GM21367 (cell line): ENCODE data around the gene SLIT1.

Source experiments
- ATAC-seq: cut with Tn5 transposase; IDR thresholded peaks from one replicate; pipeline ENCODE4 v1.9.1; 2021; ENCODE audit not compliant: unreplicated experiment

Gene SLIT1

DNA sequence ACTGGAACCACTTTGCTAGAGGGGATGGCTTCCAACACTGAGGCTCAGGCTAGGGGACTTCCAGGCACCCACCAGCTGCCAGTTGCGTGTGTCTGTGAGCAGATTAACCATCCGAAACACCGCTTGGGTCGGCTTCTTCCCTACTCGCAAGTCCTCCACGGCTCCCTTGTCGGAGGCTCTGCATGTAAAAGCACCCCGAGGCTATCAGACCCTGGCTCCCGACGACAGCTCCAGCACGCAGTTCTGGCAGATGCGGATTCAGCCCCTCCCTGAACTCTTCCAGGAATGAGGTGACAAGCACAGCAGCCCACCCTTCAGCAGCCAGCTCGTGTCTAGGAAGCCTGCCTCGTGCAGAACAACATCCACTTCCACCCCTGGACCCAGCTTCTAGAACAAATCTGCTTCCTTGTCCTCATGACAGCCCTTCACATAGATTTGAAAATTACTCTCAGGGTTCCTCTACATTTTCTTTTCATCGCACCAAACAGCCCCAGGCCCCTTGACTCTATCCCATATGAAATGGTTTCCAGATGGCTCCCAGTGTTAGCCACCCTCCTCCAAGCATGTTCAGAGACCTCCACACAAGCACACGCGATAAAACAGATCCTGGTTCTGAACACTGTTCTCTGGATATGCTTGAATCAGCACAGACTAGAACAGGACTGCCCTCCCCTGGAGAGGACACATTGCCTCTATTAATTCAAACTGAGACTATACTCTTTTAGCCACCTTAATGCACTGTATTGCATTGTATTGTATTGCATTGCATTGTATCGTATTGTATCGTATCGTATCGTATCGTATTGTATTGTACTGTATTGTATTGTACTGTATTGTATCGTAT is 44.6 kb downstream of the SLIT1 start:
- no peak for ATAC-seq

DNA sequence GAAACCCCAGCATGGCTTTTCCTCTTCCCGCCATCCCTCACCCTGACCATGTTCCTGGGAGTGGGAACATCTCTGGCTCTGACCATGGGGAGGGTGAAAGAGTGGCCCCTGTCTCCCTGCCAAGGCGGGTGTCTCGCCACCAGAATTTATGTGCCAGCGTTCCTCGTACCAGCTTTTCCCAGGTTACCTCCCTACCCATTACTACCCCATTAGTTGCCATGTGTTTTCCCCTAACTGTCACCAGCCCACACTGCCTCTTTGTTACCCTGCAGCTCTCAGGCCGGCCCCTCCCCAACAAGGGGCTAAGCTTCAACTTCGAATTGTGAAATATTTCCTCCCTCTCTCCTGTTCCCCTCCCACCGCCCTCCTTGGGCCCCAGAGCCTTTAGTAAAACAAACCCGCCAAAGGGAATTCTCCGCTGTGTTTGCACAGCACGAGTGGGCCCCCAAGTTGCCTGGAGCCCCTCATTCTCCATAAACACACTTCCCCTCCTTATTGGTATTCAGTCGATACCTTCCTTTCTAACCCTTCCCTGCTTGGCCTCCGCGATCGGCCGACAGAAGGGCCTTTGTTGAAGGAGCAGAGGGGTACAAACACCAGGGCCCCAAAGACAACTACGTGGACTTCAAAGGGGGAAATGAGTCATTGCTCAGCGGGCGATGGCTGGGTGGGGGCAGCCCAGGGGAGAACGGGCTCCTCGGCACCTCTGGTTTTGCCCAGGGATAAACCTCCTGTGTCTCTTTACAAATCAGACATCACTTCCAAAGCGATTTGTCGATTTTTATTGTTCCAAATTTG is 45.5 kb downstream of the SLIT1 start:
- ATAC-seq = no peak

DNA sequence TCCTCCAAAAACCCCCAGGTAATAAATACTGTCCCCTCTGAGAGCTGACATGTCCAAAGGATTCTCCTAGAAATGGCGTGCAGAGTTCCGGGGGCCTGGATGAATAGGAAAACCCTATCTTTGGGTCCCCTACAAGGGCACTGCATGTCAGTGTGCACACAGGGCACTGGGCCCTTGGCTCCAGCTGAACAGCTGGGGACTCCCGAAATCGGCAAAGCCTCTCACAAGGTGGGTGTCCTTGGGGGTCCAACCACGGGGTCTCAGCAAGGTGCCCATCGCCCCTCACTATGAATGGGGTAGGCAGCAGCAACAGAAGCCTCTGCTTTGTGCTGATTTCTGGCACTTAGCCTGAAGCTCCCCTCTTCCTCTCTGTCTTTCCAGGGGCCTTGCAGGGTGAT is 46.1 kb downstream of the SLIT1 start:
- no peak for ATAC-seq

DNA sequence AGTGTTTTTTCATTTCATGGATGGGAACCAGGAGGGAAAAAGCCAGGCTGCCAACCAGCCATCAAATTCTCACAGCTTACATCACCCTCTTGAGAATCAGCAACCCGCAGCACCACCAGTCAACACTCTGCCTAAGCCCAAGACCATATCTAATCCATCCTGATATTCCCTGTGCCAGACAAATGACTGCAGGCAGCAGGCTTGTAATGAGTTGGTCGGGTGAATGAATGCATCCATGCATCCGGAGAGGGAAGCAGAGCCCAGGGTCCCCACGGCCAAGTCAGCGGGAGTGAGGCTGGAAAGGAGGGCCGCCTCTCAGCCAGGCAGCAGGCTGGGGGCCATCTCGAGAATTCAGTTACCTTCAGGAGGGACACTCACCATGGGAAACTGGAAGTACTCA is 46.9 kb downstream of the SLIT1 start:
- no peak for ATAC-seq

DNA sequence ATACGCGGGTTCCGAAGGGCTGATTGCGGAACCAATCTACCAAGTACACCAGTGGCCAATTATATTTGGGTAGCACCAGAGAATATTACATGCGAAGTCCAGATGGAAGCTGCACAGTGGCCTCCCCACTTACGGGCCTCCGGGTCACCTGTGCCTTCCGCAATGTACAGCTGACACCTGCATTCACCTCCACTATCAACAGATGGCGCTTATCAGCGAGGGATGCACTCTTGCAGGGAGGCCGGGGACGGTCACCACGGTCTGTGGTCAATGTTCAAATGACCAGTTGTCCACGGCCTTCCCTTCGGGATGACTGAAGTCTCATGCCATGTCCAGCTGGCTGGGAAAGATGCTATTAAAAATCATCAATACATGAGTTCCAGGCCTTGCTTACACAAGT is 47.6 kb downstream of the SLIT1 start:
- ATAC-seq = no peak

DNA sequence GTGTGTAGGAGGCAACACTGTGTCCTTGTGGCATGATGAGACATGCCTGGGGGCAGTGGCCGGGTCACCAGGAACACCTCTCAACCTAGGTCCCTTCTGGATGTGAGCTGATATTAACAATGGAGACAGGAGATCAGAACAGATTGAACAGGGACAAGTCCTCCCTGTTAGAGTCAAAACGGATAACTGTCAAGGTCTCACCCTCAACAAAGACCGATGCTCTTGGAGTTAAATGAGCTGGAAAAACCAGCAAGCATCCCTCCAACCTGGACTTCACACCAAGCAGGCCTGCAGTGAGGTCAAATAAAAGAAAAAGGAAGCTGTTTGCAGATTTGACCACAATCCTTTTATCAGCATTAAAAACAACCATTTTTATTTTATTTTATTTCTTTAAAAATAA is 49.0 kb downstream of the SLIT1 start:
- ATAC-seq = no peak

DNA sequence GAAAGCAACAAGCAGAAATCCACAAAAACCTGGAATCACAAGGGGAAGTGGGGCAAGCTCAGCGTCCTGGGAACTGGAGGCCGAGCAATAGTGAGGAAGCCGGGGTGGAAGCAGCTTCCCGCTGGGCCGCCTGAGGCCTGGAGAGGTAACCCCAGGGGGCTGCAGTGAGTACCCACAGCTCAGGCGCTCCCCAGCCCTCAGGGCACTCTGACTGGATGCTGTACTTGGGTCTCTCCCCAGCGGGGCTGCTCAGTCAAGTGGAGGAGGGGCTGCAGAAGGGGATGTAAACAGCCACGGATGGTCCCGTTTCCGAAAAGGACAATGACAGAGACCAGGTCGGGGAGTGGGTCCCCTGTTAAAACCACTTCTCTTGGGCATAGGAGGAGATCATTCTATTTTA is 50.3 kb downstream of the SLIT1 start:
- no peak for ATAC-seq

DNA sequence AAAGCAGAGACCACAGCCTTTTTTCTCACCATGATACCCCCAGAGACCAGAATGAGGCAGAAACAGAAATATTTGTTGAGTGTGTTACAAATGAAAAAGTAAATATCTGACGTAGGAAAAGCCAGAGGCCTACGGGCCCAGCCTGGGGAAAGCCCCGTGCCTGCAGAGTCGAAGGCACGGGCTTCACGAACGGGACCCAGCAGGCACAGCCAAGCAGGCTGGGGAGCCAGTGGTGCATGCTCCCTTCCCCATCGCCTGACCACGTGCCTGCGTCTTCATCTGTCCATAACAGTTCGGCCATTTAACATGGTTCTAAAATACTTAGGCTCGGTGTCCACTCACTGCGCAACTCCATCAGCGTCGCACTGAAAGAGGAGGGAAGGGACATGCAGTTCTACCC is 50.8 kb downstream of the SLIT1 start:
- ATAC-seq = no peak

DNA sequence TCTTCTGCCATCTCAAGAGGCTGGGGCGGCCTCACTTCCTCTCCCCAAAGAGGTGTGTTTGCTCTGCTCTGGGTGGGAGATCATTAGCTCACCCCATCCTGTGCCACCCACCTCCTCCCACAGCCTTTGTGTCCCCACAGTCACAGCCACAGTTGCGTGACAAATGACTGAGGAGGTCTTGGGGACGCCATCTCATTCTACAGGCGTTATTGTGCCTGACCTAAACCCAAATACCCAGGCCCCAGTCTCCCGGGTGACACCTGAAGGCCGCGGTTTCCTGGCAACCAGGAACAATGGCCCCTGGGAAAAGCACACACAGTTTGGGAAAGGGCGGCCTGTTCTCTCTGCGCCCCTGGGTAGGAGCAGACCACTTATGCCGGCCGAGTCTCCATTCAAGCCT is 51.6 kb downstream of the SLIT1 start:
- ATAC-seq = no peak

DNA sequence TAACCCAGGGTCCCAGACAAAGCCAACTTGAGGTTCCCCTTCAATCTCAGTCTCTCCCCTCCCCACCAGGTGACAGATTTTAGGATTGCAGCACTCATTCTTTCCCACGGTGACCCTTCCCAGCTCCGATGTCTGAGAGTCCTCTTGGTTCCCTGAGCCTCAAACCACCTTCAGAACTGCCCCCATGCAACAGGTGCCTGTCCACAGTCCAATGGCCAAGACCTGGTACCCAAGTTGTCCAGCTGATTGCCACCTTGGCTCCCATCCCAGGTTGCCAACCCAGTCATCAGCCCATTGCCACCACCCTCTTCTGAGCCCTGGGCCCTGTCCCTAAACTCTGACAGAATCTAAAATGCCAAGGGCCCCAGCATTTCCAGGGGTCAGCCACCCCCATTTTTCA is 53.5 kb downstream of the SLIT1 start:
- no peak for ATAC-seq

DNA sequence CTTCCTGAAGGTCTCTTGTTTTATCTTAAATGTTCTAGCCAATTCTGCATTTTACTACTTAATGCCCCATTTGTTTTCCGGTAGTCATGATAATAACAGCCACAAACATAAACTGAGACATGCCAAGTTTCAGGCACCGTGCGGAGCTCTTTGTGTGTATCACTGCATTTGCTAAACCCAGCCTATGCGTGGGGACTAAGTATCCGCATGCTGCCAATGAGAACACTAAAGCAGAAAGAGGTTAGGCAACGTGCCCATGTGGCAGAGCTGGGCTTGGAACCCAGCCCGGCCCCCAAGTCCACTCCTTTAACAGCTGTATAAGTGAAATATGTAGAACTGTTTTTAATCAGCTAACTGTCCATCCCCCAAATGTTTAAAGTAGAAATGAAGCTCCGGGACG is 54.1 kb downstream of the SLIT1 start:
- ATAC-seq = no peak

DNA sequence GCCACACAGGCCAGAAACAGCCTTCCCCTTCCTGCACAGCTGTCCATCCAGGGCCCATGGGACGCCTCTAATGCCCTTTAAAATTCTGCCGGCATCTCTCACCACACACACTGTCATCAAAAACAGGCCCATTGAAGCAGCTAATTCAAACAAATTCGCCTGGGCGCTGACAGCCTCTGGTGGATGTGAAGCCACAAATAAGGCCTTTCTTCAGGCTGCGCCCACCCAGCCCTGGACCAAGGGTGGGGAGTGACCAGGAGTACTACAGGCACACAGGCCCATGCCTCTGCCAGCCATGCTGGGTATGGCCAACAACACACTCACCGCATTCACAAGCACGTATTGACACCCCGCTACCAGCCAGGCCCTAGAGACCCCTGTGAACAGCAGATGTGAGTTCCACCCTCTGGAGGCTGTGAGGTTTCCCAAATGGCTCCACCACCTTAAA is 54.6 kb downstream of the SLIT1 start:
- ATAC-seq = no peak

DNA sequence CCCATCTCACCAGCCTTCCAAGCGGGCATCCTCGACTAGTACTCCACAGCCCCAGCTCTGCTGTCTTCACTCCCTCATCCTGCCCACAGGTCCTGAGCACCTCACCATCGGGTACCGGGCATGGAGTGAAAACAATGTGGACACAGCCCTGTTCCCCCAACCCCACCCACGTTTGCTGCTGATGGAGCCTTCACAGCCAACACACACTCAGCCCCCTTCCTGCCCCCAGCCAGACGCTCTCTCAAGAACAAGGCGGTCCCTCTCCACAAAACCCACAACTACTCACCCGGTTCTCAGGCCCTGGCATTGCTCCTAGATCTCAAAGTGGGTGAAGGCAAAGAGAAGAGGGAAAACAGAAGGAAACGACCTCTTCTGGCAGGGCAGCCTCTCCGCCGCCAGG is 56.1 kb downstream of the SLIT1 start:
- ATAC-seq = no peak

DNA sequence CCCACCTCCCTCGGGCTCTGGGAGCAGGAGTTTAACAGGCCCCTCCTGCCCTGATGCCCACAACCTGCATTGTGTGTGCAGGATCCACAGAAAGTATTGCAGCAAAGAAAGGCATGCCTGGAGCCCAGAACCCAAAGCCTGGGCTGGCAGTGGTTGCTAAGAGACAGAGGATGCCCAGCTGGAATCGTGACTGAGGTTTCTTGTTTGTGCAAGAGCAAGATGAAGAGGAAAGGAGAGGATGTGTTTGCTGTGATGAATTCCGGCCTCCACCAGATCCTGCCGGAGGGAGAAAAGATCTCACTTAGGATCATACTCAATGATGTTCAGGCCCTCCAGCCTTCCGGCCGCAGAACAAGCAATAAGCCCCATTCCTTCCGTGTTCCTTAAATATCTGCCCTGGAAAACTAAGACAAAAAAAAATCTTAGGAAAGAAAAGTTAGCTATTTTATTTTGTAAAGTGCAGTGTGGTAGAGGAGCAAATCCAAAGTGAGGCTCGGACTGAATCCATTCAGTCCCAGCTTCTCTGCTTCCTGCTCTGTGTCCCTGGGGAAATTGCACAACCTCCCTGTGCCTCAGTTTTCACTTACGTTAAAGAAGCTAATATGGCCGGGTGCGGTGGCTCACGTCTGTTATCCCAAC is 57.1 kb downstream of the SLIT1 start:
- no peak for ATAC-seq

DNA sequence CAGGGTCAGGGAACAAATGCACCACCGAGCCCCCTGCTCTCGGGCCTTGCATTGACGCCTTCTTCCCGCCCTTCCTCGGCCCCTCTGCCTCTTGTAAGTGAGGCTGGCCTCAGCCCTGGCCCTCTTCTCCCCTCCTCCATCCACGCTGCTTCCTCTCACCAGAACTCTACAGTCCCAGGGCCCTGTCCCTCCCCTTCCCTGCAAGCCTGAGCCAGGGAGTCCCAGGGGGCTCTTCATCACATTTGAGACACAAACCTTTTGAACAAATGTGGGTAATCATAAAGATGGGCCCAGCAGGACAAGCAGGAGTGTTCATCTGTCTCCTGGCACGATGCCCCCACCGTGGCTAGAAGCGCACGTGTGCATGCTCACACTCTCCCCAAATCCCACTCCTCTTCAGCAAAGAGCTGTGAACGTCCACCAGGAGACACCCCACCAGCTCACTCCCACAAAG is 57.7 kb downstream of the SLIT1 start:
- ATAC-seq = no peak

DNA sequence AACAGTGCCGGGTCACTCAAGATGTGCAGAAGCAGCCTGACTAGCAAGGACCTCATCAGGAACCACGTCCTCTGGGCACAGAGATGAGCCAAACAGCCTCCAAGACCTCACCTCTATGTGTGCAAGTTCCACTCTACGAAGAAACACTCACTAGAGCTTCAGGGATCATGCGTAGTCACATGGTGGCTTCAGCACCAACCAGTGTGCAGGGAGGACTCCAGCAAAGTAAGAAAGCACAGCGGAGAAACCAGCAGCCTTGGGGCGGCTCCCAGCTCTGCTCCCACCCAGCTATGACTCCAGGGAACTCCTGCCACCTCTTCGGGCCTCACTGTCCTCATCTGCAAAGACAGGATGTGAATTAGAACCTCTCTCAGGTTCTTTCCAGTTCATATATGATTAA is 58.2 kb downstream of the SLIT1 start:
- ATAC-seq = no peak

DNA sequence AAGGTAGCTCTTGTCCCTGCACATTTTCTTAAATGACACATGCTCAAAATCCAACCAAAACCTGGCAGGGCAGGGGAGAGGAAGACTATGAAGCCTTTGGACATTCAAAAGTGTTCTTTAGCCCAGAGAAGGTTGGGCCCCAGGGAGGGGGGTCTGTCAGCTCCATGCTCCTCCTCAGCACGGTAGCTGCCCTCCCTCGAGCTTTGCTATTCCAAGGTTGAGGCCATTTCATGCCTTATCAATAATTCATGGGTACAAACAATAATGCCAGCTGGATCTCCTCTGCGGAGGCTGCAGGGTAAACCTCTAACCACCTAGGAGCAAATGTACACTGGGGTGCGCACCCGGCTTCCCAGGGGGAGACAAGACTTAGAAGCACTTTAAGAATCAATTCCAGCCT is 61.5 kb downstream of the SLIT1 start:
- ATAC-seq = no peak

DNA sequence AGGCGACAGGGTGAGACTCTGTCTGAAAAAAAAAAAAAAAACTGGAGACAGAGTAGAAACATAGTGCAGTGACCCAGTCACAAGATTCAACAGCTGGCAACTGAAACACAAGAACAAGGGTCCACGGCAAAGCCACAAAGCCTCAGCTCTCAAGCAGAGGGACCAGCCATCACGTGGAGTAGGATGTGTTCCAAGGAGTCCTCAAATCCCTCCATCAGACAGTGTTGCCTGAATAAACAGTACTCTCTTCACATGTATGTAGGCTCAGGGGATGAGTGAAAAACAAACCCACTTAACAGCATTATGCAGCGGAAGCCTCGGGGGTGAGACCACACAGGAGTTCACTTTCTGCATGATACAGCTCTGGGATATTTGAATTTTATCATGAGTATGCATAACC is 62.0 kb downstream of the SLIT1 start:
- no peak for ATAC-seq

DNA sequence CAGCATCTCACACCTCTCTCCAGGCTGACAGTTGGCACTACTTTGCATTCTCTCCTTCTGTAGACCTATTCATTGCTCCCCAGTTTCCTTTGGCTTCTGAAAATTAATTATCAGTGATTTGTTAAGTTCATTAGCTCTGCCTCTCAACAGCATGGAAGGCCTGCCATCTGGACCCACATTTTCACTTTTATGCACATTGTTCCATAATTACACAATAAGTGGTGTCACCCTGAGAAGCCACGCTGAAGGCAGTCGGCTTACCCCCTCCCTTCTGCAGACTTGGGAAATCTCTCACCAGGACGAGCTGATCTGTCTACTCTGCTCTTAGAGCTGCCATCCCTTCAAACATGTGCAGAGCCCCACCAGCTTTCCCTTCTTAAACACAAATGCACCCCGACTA is 64.7 kb downstream of the SLIT1 start:
- ATAC-seq = no peak

DNA sequence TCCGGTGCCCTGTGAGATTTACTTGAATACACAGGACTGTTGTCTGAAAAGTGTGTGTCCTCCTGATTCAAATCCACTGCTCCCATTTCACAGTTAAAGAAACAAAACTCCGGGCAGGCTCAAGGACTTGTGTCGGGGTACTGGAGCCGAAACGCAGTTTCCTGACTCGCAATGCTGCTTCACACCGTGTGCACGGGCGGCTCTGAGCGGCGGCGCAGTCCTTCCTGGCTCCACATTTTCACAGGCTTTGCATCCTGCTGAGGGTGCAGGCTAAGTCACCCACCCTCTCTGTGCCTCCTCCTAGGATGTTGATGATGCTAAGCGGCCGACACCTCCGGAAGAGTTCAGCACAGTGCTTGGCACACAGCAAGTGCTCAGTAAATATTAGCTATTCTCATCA is 65.4 kb downstream of the SLIT1 start:
- no peak for ATAC-seq

DNA sequence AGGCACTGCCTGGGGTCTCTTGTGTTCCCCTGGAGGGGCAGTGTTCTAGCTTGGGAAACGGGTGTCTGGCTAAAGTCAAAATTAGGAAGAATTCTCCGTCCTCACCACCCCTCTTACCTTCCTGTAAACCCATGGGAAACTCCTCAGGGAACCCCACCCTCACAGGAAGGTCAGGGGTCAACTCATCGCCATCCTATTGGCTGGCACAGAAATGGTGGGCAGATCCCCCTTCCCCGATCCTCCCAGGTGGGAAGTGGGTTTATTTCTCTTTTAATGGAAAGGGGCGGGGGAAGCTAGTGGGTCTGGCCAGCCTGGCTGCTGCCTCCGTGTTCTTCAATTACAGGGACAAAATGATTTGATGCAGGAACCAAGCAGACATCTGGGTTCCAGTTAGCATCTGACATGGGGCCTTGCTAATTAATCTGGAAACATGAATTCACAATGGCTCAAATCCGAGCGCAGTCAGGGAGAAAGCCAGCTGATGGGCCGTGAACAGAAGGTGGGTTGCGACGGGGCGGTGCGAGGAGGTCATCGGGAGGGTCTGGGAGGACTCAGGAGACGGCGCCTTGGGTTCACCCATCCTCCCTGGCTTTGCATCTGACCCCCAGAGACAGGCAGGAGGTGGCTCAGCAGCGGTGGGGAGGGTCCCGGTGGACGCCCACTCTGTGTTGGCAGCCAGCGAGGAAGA is 66.6 kb downstream of the SLIT1 start:
- ATAC-seq = no peak
